ENCODE data around the gene REV3L.
"Not testable (repeated sequence)": the region's sequence is repeated elsewhere in the genome, so short reads cannot be mapped to it uniquely, and the experiment has no call there.

REV3L gene

GRCh38 chr6:111517965-111518364 is 34.9 kb upstream of the REV3L start:
- no peaks in the 10 kb centered on the region for H3K36me3 ChIP-seq
- no peak for TF ChIP-seq CTCF (IDR thresholded peaks at IDR 0.05; ENCODE audit: low read depth, low read length)
- no peak for DNase-seq
- no peak overlapping the region for H3K4me3 ChIP-seq (ENCODE audit: low read depth, low read length)
- no peak overlapping the region for H3K27ac ChIP-seq
- H3K27me3 ChIP-seq (ENCODE audit: insufficient read depth, low read depth, severe bottlenecking), result no peaks in the 10 kb centered on the region
- H3K9me3 ChIP-seq (ENCODE audit: severe bottlenecking), result no peaks in the 10 kb centered on the region

DNA sequence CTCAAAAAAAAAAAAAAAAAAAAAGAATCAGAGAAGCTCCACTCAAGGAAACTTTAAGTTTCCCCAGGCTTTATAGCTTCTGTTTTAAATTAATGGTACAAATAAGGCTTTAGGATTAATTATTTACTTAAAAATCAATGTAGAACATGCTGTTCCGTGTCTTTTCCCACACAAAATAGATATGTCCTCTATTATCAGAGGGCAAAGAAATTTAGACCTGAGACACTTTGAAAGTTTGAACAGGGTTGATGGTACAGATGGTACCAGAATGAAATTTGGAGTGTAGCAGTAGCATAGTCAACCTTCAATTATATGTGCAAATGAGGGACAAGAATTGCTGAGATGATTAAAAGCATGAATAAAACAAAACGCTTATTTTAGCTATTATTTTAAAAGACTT is 32.2 kb upstream of the REV3L start:
- DNase-seq, result no peak
- H3K9me3 ChIP-seq (ENCODE audit: severe bottlenecking), result no peaks in the 10 kb centered on the region
- H3K4me3 ChIP-seq (ENCODE audit: low read depth, low read length), result no peak overlapping the region
- H3K27me3 ChIP-seq (ENCODE audit: insufficient read depth, low read depth, severe bottlenecking), result no peaks in the 10 kb centered on the region
- H3K36me3 ChIP-seq, result no peaks in the 10 kb centered on the region
- H3K27ac ChIP-seq, result no peak overlapping the region
- no peak for TF ChIP-seq CTCF (IDR thresholded peaks at IDR 0.05; ENCODE audit: low read depth, low read length)

GRCh38 chr6:111514531-111514930 is 31.5 kb upstream of the REV3L start:
- H3K27ac ChIP-seq; H3K27me3 ChIP-seq (ENCODE audit: insufficient read depth, low read depth, severe bottlenecking); H3K9me3 ChIP-seq (ENCODE audit: severe bottlenecking); H3K36me3 ChIP-seq; DNase-seq; H3K4me3 ChIP-seq (ENCODE audit: low read depth, low read length): not testable (repeated sequence)

- not testable (repeated sequence) for H3K36me3 ChIP-seq; H3K4me3 ChIP-seq (ENCODE audit: low read depth, low read length); H3K27me3 ChIP-seq (ENCODE audit: insufficient read depth, low read depth, severe bottlenecking); H3K9me3 ChIP-seq (ENCODE audit: severe bottlenecking); DNase-seq; H3K27ac ChIP-seq
These were observed 24.2 kb upstream of the REV3L start for GRCh38 chr6:111507219-111507618.

- not testable (repeated sequence) for DNase-seq; H3K27ac ChIP-seq; H3K4me3 ChIP-seq (ENCODE audit: low read depth, low read length); H3K36me3 ChIP-seq; H3K9me3 ChIP-seq (ENCODE audit: severe bottlenecking); H3K27me3 ChIP-seq (ENCODE audit: insufficient read depth, low read depth, severe bottlenecking)
These were observed 22.5 kb upstream of the REV3L start for GRCh38 chr6:111505498-111505897.

DNA sequence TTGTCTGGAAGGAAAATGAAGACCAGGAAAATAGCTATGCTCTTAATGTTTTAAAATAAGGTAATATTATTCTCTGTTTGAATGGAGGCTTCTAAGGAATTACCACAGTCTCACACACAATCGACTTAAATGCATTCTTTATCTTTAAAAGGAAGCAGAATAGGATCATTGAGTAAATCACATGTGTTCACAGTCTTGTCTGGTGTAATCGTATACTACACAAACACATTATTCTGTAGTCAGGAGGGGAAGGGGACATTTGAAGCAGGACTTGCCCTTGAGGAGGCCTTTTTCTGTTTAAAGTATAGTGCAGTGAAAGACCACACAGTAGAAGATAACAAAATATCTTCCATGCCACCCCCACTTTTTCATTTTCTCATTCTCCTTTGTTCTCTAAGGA is 20.6 kb upstream of the REV3L start:
- Histone ChIP-seq H3K9me3 (ENCODE audit: severe bottlenecking) (peaks cover 4% of the 10 kb centered on the region), H3K27me3 (ENCODE audit: insufficient read depth, low read depth, severe bottlenecking) (no peaks in the 10 kb centered on the region), H3K27ac (no peak overlapping the region), H3K4me3 (ENCODE audit: low read depth, low read length) (no peak overlapping the region), H3K36me3 (no peaks in the 10 kb centered on the region)
- DNase-seq, result no peak
- TF ChIP-seq CTCF (IDR thresholded peaks at IDR 0.05; ENCODE audit: low read depth, low read length), result no peak

DNA sequence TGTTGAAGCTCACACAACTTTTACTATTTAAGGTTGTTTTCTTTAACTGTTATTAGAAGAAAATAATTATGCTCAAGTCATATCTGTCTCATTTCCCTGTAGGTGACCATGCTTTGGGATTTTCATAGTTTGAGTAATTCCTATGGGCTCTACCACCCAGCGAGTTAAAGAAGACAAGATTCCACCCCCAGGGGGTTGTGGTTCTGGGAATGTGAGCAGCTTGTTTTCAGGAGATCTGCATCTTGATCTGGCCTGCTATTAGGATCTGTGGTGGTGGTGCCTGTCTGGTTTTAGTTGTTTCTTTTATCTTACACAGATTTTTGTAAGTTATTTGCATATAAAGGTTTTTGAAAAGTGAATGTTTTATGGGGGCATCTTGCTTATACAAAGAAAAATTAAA is 20.2 kb upstream of the REV3L start:
- DNase-seq, result no peak
- H3K27ac ChIP-seq, result no peak overlapping the region
- H3K9me3 ChIP-seq (ENCODE audit: severe bottlenecking), result peaks cover 4% of the 10 kb centered on the region
- no peaks in the 10 kb centered on the region for H3K36me3 ChIP-seq
- no peaks in the 10 kb centered on the region for H3K27me3 ChIP-seq (ENCODE audit: insufficient read depth, low read depth, severe bottlenecking)
- H3K4me3 ChIP-seq (ENCODE audit: low read depth, low read length), result no peak overlapping the region
- TF ChIP-seq CTCF (IDR thresholded peaks at IDR 0.05; ENCODE audit: low read depth, low read length), result no peak
